Left ventricle myocardium superior (tissue), 1 donor: ENCODE data around the gene ESRRB. TPM values are rescaled to one million over a fixed set of nuclear protein-coding genes. Genes with fewer than 3 reads are reported as not detected.

Source experiments
- ATAC-seq: fragments of 200-7000 bp; cut with Tn5 transposase; one replicate; pipeline ENCODE4 v1.9.1; 2020; ENCODE audit warnings: mild to moderate bottlenecking, moderate library complexity
- DNase-seq: peaks from one replicate; pipeline ENCODE4 v3.0.0-alpha.2; 2020
- intact Hi-C: fragments of 100-400 bp; cut with micrococcal nuclease; formaldehyde crosslinking; loops from one replicate; pipeline ENCODE4 v1.11.0; 2022
- total RNA-seq: library from RNA; stranded (reverse); fragmentation: NEBNext Ultra II Directional; extraction: Animal tissue kit (Norgen Biotek cat#: 25700); gene quantifications from one replicate; pipeline ENCODE4 v1.2.1, GENCODE V29; 2021
- donor health status: DM: no; HTN: yes; CAD: no; lungs with severe emphysema.

The ESRRB gene
- total RNA-seq, 1 donor from 2014 or later, result 4.6 TPM

- intact Hi-C loops, result no loop called here
- peak; percentile 68 for ATAC-seq
- DNase-seq, result peak; percentile 39
Observed at GRCh38 chr14:76391981-76392690, 16.2 kb downstream of the ESRRB start.

- intact Hi-C loops, result no loop called here
- DNase-seq, result no peak
- no peak for ATAC-seq
Observed at GRCh38 chr14:76394569-76394968, 18.6 kb downstream of the ESRRB start.

GRCh38 chr14:76395161-76395560, 19.2 kb downstream of the ESRRB start:
- no peak for DNase-seq
- intact Hi-C loops, result no loop called here
- ATAC-seq, result no peak

- no peak for ATAC-seq
- DNase-seq, result no peak
- intact Hi-C loops, result no loop called here
Observed at GRCh38 chr14:76396714-76397187, 20.8 kb downstream of the ESRRB start.

GRCh38 chr14:76405627-76406026, 29.7 kb downstream of the ESRRB start:
- intact Hi-C loops, result no loop called here
- DNase-seq (no peak), ATAC-seq (no peak)

- intact Hi-C loops, result no loop called here
- peak; percentile 66 for ATAC-seq
- no peak for DNase-seq
Observed at GRCh38 chr14:76407449-76408150, 31.7 kb downstream of the ESRRB start.

- DNase-seq (no peak), ATAC-seq (no peak)
- intact Hi-C loops, result no loop called here
Observed at GRCh38 chr14:76408877-76409276, 32.9 kb downstream of the ESRRB start.

- no peak for DNase-seq
- no peak for ATAC-seq
- intact Hi-C loops, result no loop called here
Observed at GRCh38 chr14:76412501-76412900, 36.6 kb downstream of the ESRRB start.

GRCh38 chr14:76413106-76413961, 37.4 kb downstream of the ESRRB start:
- DNase-seq, result no peak
- intact Hi-C loops, result no loop called here
- no peak for ATAC-seq

GRCh38 chr14:76413962-76414600, 38.1 kb downstream of the ESRRB start:
- intact Hi-C loops, result no loop called here
- no peak for DNase-seq
- no peak for ATAC-seq

- intact Hi-C loops, result no loop called here
- ATAC-seq, result no peak
- DNase-seq, result no peak
Observed at GRCh38 chr14:76419399-76419798, 43.5 kb downstream of the ESRRB start.

- ATAC-seq (no peak), DNase-seq (no peak)
- intact Hi-C loops, result no loop called here
Observed at GRCh38 chr14:76420827-76421226, 44.9 kb downstream of the ESRRB start.

- ATAC-seq (no peak), DNase-seq (no peak)
- intact Hi-C loops, result no loop called here
Observed at GRCh38 chr14:76421662-76422061, 45.7 kb downstream of the ESRRB start.

GRCh38 chr14:76422662-76423061, 46.7 kb downstream of the ESRRB start:
- no peak for ATAC-seq

GRCh38 chr14:76423534-76423933, 47.6 kb downstream of the ESRRB start:
- DNase-seq (no peak), ATAC-seq (no peak)
- intact Hi-C loops, result no loop called here

More at GRCh38 chr14:76422662-76423061, 46.7 kb downstream of the ESRRB start:
- intact Hi-C loops, result no loop called here
- no peak for DNase-seq

- ATAC-seq (no peak), DNase-seq (no peak)
- intact Hi-C loops, result no loop called here
Observed at GRCh38 chr14:76424359-76424758, 48.4 kb downstream of the ESRRB start.

GRCh38 chr14:76426161-76426696, 50.3 kb downstream of the ESRRB start:
- no peak for DNase-seq
- no peak for ATAC-seq
- intact Hi-C loops, result no loop called here

GRCh38 chr14:76428611-76429010, 52.7 kb downstream of the ESRRB start:
- intact Hi-C loops, result no loop called here
- ATAC-seq (no peak), DNase-seq (no peak)

- no peak for DNase-seq
- intact Hi-C loops, result no loop called here
- ATAC-seq, result no peak
Observed at GRCh38 chr14:76430017-76430416, 54.1 kb downstream of the ESRRB start.
